ENCODE results near the gene PTTG1.
A peak's percentile ranks its signal among the peaks of the same experiment; 100 is the strongest.

Gene PTTG1

DNA sequence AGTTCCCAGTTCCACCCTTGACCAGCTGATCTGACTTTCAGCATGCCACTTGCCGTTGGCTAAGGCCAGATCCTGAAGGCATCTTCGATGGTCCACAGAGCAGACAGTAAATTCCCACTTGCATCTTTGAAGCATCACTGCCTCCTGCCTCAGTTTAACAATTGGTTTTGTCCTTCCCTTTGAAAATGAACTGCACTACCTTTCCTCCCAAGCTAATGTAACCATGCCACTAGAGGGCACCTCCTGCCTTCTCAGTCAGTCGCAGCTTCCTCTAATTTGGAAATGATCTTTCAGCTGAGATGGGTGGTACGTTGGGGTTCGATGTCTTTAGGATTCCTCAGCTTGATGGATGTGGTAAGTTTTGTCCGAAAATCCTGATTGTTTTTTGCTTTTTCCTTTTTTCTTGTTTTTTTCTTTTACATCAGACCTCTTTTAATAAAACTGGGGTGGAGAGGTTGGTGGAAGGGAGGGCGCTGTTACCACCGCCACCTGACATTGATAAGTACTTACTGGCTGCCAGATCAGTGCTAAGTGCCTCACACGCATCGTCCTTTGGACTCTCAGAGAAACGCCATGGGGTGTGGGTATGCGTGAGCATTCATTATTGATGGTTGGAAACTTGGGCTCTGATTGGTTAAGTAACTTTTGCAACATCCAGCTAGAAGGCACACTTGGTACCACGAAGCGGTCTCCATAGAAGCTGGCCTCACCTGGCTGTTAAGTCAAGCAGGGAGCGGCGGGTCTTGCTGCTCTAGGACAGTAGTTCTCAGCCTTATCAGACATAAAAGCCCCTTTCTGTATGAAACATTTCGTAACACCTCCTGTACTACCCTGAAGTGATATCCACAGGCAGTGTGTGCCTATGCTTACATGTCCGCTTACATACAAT is 16.9 kb downstream of the PTTG1 start:
- H3K27me3 Mint-ChIP-seq, result peaks cover 9% of the 10 kb centered on the region
- no peaks in the 10 kb centered on the region for H3K36me3 Mint-ChIP-seq
- peak overlapping the region; percentile 99 for H3K27ac Mint-ChIP-seq
- no peaks in the 10 kb centered on the region for H3K9me3 Mint-ChIP-seq (ENCODE audit: low read depth)
- H3K4me3 Mint-ChIP-seq, result peak overlapping the region; percentile 88
- H3K4me1 Mint-ChIP-seq (ENCODE audit: low read depth), result peaks cover 43% of the 10 kb centered on the region

DNA sequence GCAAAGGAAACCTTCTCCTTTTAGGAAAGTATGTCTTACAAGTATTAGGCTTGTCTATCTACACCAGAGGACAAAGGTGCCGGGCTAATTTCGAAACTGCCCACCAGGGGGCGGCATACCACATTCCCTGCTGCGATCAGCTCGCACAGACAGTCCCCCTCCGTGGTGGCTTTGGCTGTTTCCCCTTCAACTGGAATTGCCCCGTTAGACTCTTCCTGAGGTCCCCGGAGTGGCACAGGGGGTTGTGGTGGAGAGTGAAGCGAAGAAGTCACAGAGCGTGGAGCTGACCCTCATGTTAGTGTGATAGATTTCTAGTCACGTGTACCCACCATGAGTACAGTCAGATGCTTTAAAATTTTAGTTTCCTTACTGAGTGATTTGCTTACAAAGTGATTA is 17.5 kb downstream of the PTTG1 start:
- no peaks in the 10 kb centered on the region for H3K9me3 Mint-ChIP-seq (ENCODE audit: low read depth)
- H3K27me3 Mint-ChIP-seq, result peaks cover 9% of the 10 kb centered on the region
- peak overlapping the region; percentile 99 for H3K27ac Mint-ChIP-seq
- peak overlapping the region; percentile 88 for H3K4me3 Mint-ChIP-seq
- H3K4me1 Mint-ChIP-seq (ENCODE audit: low read depth), result peaks cover 43% of the 10 kb centered on the region
- peaks cover 2% of the 10 kb centered on the region for H3K36me3 Mint-ChIP-seq

GRCh38 chr5:160441311-160441781 is 19.7 kb downstream of the PTTG1 start:
- Mint-ChIP-seq H3K4me3 (no peak overlapping the region), H3K27ac (no peak overlapping the region), H3K36me3 (peaks cover 2% of the 10 kb centered on the region)

DNA sequence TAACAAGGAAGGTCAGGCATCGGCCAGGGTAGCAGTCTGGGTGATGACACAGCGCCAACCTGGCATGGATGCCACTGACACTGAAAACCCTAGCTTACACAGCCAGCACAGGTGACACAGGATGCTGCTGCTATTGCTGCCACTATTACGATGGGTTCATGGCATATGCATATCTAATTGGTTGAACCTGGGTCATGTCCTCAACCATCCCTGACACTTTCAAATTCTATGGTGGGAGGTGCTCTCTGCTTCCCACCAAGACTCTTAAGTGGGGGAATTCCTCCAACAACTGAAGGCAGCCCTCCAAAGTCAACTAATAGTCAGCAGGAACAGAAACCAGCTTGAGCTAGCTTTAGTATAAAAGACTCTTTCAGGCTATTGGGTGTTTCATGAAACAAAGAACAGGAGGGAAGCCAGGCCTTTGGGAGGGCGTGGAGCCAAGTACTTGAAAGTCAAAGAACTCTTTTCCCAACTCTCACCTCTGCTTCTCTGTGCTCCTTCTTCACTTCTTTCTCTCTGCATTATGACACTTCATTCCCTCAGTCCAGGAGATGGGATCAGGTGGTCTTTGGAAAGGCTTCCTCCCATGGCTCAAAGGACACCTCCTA is 21.3 kb downstream of the PTTG1 start:
- Mint-ChIP-seq H3K36me3 (peaks cover 2% of the 10 kb centered on the region), H3K4me1 (ENCODE audit: low read depth) (peaks cover 37% of the 10 kb centered on the region), H3K4me3 (no peak overlapping the region), H3K27ac (peak overlapping the region; percentile 30), H3K9me3 (ENCODE audit: low read depth) (no peaks in the 10 kb centered on the region), H3K27me3 (no peaks in the 10 kb centered on the region)

More at GRCh38 chr5:160441311-160441781, 19.7 kb downstream of the PTTG1 start:
- Mint-ChIP-seq H3K9me3 (ENCODE audit: low read depth) (no peaks in the 10 kb centered on the region), H3K27me3 (no peaks in the 10 kb centered on the region), H3K4me1 (ENCODE audit: low read depth) (peaks cover 45% of the 10 kb centered on the region)

DNA sequence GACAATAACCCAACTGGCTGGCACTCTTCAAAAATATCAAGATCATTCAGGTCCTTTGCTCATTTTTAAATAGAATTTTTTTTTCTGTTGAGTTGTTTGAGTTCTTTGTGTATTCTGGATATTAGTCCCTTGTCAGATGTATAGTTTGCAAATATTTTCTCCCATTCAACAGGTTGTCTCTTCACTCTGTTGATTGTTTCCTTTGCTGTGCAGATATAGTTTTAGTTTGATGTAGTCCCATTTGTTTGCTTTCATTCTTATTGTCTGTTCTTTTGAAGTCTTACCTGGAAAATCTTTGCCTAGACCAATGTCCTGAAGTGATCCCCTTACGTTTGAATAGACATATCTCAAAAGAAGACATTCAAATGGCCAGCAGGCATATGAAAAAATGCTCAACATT is 22.8 kb downstream of the PTTG1 start:
- no peak overlapping the region for H3K27ac Mint-ChIP-seq
- H3K4me3 Mint-ChIP-seq, result no peak overlapping the region
- H3K9me3 Mint-ChIP-seq (ENCODE audit: low read depth), result no peaks in the 10 kb centered on the region
- peaks cover 2% of the 10 kb centered on the region for H3K36me3 Mint-ChIP-seq
- H3K27me3 Mint-ChIP-seq, result no peaks in the 10 kb centered on the region
- H3K4me1 Mint-ChIP-seq (ENCODE audit: low read depth), result peaks cover 26% of the 10 kb centered on the region

DNA sequence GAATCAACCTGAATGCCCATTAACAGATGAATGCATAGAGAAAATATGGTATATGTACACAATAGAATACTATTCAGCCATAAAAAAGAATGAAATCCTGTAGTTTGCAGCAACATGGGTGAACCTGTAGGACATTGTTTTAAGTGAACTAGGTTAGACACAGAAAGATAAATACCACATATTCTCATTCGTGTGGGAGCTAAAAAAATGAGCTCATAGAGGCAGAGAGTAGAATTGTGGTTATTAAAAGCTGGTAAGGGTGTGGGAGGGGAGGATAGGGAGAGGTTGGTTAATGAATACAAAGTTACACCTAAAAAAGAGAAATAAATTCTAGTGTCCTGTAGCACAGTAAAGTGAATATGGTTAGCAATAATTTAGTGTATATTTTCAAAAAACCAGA is 23.5 kb downstream of the PTTG1 start:
- Mint-ChIP-seq H3K9me3 (ENCODE audit: low read depth) (no peaks in the 10 kb centered on the region), H3K36me3 (peaks cover 2% of the 10 kb centered on the region), H3K4me3 (no peak overlapping the region), H3K4me1 (ENCODE audit: low read depth) (peaks cover 21% of the 10 kb centered on the region), H3K27ac (no peak overlapping the region), H3K27me3 (no peaks in the 10 kb centered on the region)

- peaks cover 16% of the 10 kb centered on the region for H3K4me1 Mint-ChIP-seq (ENCODE audit: low read depth)
- no peaks in the 10 kb centered on the region for H3K27me3 Mint-ChIP-seq
- H3K36me3 Mint-ChIP-seq, result peaks cover 2% of the 10 kb centered on the region
- H3K4me3 Mint-ChIP-seq, result no peak overlapping the region
- no peaks in the 10 kb centered on the region for H3K9me3 Mint-ChIP-seq (ENCODE audit: low read depth)
- no peak overlapping the region for H3K27ac Mint-ChIP-seq
Measured at GRCh38 chr5:160445751-160446150, 24.1 kb downstream of the PTTG1 start.

DNA sequence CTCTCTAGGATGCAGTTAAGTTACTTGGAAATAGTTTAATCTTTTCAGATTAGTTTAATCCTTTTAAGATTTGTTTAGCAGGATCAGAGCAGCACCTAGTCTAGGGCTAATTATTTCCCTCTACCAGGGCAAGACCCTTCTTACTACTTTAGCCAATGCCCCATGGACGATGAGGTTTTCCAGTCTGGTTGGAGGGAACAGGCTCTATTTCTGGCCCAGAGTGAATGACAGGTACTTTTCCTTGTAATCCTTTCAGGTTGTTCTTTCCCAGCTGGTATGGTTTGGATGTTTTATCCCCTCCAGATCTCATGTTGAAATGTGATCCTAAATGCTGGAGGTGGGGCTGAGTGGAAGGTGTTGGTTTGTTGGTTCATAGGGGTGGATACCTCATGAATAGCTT is 27.2 kb downstream of the PTTG1 start:
- no peaks in the 10 kb centered on the region for H3K9me3 Mint-ChIP-seq (ENCODE audit: low read depth)
- peaks cover 2% of the 10 kb centered on the region for H3K36me3 Mint-ChIP-seq
- H3K4me1 Mint-ChIP-seq (ENCODE audit: low read depth), result peaks cover 4% of the 10 kb centered on the region
- no peaks in the 10 kb centered on the region for H3K27me3 Mint-ChIP-seq
- H3K4me3 Mint-ChIP-seq, result no peak overlapping the region
- H3K27ac Mint-ChIP-seq, result no peak overlapping the region

DNA sequence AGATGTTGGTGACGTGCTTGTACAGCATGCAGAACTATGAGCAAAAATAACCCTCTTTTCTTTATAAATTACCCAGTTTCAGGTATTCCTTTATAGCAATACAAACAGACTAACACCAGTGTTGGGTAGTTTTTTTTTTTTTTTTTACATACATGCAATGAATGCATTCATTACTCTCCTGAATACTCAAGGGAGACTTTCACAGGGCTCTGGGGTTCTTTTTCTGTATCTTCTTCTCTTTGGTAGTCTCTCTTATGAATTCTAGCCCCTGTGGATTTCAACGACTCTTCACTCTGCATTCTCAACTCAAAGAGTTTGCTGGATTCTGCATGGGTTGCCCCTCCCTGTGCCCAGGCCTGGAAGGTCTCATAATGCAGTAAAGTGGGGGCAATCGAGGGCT is 27.8 kb downstream of the PTTG1 start:
- Mint-ChIP-seq H3K4me3 (no peak overlapping the region), H3K36me3 (no peaks in the 10 kb centered on the region), H3K9me3 (ENCODE audit: low read depth) (no peaks in the 10 kb centered on the region), H3K27me3 (no peaks in the 10 kb centered on the region), H3K27ac (no peak overlapping the region), H3K4me1 (ENCODE audit: low read depth) (peaks cover 4% of the 10 kb centered on the region)

- Mint-ChIP-seq H3K36me3 (no peaks in the 10 kb centered on the region), H3K27ac (no peak overlapping the region), H3K4me1 (ENCODE audit: low read depth) (peaks cover 2% of the 10 kb centered on the region), H3K9me3 (ENCODE audit: low read depth) (no peaks in the 10 kb centered on the region), H3K4me3 (no peak overlapping the region), H3K27me3 (no peaks in the 10 kb centered on the region)
Measured at GRCh38 chr5:160450164-160450932, 28.7 kb downstream of the PTTG1 start.

- Mint-ChIP-seq H3K27ac (no peak overlapping the region), H3K4me1 (ENCODE audit: low read depth) (peaks cover 4% of the 10 kb centered on the region), H3K4me3 (no peak overlapping the region), H3K27me3 (no peaks in the 10 kb centered on the region), H3K36me3 (no peaks in the 10 kb centered on the region), H3K9me3 (ENCODE audit: low read depth) (no peaks in the 10 kb centered on the region)
Measured at GRCh38 chr5:160451281-160451680, 29.6 kb downstream of the PTTG1 start.

- Mint-ChIP-seq H3K9me3 (ENCODE audit: low read depth) (no peaks in the 10 kb centered on the region), H3K36me3 (no peaks in the 10 kb centered on the region), H3K27ac (no peak overlapping the region), H3K27me3 (no peaks in the 10 kb centered on the region), H3K4me1 (ENCODE audit: low read depth) (peaks cover 6% of the 10 kb centered on the region), H3K4me3 (no peak overlapping the region)
Measured at GRCh38 chr5:160452036-160452435, 30.4 kb downstream of the PTTG1 start.

DNA sequence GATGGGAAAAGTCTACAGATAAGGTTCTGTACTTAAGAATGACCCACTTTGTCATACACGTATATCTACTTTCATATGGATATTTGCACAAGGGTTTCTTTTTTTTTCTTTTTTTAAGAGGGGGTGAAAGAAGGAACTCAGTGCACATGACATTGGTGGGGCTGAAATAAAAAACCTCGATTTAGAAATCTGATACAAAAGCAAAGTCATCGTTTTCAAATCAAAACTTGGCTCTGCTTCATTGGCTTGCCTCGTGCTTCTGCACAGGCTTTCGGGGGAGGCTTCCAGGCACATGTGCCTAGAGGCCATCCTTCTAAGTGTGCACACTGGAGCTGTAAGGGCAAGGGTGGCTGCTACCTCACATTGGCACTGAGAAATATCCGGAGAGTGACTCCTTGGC is 31.1 kb downstream of the PTTG1 start:
- H3K27me3 Mint-ChIP-seq, result no peaks in the 10 kb centered on the region
- no peak overlapping the region for H3K4me3 Mint-ChIP-seq
- H3K4me1 Mint-ChIP-seq (ENCODE audit: low read depth), result peaks cover 6% of the 10 kb centered on the region
- H3K9me3 Mint-ChIP-seq (ENCODE audit: low read depth), result no peaks in the 10 kb centered on the region
- no peaks in the 10 kb centered on the region for H3K36me3 Mint-ChIP-seq
- H3K27ac Mint-ChIP-seq, result no peak overlapping the region

GRCh38 chr5:160453751-160454150 is 32.1 kb downstream of the PTTG1 start:
- Mint-ChIP-seq H3K4me1 (ENCODE audit: low read depth) (peaks cover 6% of the 10 kb centered on the region), H3K36me3 (no peaks in the 10 kb centered on the region), H3K9me3 (ENCODE audit: low read depth) (no peaks in the 10 kb centered on the region), H3K27me3 (no peaks in the 10 kb centered on the region), H3K4me3 (no peak overlapping the region), H3K27ac (no peak overlapping the region)

GRCh38 chr5:160455600-160455999 is 33.9 kb downstream of the PTTG1 start:
- Mint-ChIP-seq H3K27ac (no peak overlapping the region), H3K36me3 (no peaks in the 10 kb centered on the region), H3K4me3 (no peak overlapping the region), H3K4me1 (ENCODE audit: low read depth) (peaks cover 14% of the 10 kb centered on the region), H3K9me3 (ENCODE audit: low read depth) (no peaks in the 10 kb centered on the region), H3K27me3 (no peaks in the 10 kb centered on the region)

Measured in activated naive CD8-positive, alpha-beta T cell (primary cell).